HG03135 (cell line): ENCODE results near the gene SLC6A9.

Experiments
- ATAC-seq: cut with Tn5 transposase; IDR thresholded peaks from one replicate; pipeline ENCODE4 v1.9.1; 2021; ENCODE audit warnings: mild to moderate bottlenecking, moderate library complexity; ENCODE audit not compliant: unreplicated experiment

SLC6A9 gene

DNA sequence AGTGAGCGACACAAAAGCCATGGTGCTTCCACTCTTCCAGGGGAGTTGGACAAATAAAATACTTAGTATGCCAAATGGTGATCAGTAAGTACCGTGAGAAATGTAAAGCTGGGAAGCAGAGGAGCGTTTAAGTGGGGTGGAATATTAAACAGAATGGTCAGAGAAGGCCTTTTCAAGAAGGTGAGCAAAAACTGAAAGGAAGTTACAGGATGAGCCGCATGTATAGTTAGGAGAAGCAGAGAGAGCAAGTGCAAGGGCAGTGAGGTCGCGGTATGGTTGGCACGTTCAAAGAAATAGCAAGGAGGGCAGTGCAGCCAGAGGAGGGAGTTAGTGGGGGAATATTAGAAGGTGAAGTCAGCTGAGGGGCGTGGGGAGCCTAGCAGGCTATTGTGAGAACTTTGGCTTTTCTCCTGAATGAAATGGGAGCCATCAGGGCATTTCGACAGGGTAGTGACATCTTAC lies 57.2 kb downstream of the SLC6A9 start:
- ATAC-seq, result no peak

GRCh38 chr1:43971336-43971980 lies 59.8 kb downstream of the SLC6A9 start:
- no peak for ATAC-seq

- ATAC-seq, result no peak
Observed at GRCh38 chr1:43970911-43971310, 60.4 kb downstream of the SLC6A9 start.

- ATAC-seq, result no peak
Observed at GRCh38 chr1:43970502-43970901, 60.8 kb downstream of the SLC6A9 start.

- peak; percentile 82 for ATAC-seq
Observed at GRCh38 chr1:43969746-43970466, 61.4 kb downstream of the SLC6A9 start, which contains the start of gene DPH2. TSS of gene DPH2 (plus strand) at chr1:43970010. CDS start at chr1:43970176, 166 bp downstream.

DNA sequence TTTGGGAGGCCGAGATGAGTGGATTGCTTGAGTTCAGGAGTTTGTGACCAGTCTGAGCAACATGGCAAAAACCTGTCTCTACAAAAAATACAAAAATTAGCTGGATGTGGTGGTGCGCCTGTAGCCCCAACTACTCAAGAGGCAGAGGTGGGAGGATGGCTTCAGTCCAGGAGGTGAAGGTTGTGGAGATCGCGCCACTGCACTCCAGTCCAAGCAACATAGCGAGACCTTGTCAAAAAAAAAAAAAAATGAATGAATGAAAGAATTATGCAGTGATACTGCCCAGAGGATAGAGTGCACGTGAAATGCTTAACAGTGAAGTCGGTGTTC lies 61.9 kb downstream of the SLC6A9 start:
- no peak for ATAC-seq

GRCh38 chr1:43968348-43968948 lies 62.8 kb downstream of the SLC6A9 start:
- ATAC-seq, result no peak

DNA sequence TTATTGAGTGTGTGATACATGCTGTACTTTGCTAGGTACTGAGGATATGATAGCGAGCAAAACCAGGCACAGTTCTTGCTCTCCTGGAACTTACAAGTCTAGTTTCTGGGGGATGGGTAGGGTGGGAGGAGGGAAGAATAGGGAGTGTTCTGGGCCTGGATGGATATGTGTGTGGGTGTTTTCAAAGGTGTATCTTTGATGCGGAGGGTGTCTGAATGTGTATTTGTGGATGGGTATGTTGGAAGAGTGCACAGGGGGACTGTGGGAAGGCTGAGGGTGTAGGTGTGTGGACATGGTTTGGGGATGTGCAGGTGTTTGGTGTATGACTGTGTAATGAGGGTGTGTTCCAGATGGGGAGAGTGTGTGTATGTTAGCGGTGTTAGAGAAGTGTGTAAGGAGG lies 65.9 kb downstream of the SLC6A9 start:
- no peak for ATAC-seq

DNA sequence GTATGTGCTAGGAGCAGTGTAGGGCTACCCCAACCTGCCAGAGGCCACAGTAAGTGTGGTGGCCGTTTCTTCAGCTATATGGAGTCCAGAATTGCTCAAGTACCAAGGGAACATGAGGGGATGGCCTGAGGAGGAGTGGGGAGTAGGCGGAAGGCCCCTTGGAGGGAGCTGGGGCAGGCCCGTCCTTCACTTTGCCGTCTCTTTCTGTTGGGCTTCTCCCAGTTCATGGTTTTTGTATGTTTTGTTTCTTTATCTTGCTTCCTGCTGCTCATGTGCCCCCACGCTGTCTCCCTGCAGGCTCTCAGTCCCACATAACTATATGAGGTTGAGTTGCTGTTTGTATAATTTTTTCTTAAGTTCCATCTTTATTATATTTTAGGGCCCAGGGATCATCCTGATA lies 67.4 kb downstream of the SLC6A9 start:
- ATAC-seq, result no peak

DNA sequence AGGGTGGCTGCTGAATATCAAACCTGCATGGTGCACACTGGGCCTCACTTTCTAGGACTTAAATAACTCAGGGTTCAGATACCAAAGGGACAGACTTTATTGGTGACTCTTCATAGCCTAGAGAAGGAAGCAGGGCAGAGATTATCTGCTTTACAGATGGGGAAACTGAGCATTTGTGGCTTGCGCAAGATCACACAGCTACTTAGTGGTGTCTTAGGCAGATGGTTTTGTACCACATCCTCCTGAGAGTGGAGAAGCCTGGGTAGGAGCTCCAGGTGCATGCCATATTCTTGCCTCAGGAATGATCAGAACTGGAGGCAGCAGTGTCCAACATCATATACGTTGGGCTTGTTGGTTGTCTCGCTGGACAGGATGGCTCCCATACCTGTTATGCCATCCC lies 68.3 kb downstream of the SLC6A9 start:
- ATAC-seq, result no peak

- ATAC-seq, result no peak
Observed at GRCh38 chr1:43962324-43962723, 68.9 kb downstream of the SLC6A9 start.

DNA sequence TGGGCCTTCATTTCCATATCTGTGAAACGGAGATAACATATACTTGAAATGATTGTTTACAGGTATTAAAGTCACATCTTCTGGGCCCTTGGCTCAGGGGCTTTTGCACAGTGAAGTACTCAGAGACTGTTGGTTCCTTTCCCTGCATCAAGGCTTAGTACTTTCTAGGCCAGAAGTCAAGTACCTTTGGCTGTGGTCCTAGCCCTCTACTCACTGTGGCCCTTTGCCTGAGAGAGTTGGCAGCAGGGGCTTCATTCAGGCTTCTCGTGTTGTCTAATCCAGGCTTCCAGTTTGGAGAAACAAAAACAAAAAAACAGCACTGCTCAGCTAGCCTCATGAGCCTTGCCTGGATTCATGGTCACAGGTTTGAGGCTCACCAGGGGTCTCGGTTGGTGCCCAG lies 69.6 kb downstream of the SLC6A9 start:
- ATAC-seq, result no peak

DNA sequence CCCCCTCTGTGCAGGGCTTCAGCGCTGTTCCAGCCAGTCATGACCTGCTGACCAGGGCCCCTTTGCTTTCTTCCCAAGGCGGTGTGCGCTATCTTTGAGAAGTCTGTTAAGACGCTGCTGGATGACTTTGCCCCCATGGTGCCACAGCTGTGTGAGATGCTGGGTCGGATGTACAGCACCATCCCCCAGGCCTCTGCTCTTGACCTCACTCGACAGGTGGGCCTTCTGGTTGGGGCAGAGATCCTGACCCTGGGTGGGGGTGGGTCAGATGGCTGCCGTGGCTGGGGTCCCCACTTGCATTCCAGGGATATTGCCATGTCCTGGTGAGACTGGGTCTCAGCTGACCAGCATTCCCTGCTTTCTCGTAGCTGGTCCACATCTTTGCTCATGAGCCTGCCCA lies 70.5 kb downstream of the SLC6A9 start:
- ATAC-seq, result no peak

GRCh38 chr1:43958351-43959255 lies 72.7 kb downstream of the SLC6A9 start:
- no peak for ATAC-seq

- no peak for ATAC-seq
Observed at GRCh38 chr1:43957407-43958040, 73.7 kb downstream of the SLC6A9 start.

DNA sequence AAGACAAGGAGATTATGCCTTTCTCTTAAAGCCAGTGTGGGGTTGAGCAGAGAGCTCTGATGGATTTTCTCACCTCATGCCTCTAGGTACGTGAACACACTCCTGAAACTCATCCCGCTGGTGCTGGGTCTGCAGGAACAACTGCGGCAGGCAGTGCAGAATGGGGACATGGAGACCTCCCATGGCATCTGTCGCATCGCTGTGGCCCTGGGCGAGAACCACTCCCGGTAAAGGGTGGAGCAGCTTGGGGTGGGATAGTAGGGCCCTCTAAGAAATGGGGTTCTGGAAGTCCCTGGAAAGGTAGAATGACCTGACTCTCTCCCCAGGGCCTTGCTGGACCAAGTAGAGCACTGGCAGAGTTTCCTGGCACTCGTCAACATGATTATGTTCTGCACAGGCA lies 75.0 kb downstream of the SLC6A9 start:
- no peak for ATAC-seq

GRCh38 chr1:43954036-43954435 lies 77.2 kb downstream of the SLC6A9 start:
- no peak for ATAC-seq

GRCh38 chr1:43953361-43953760 lies 77.9 kb downstream of the SLC6A9 start:
- no peak for ATAC-seq

- ATAC-seq, result no peak
Observed at GRCh38 chr1:43952731-43953346, 78.4 kb downstream of the SLC6A9 start.
